ENCODE results near the gene TMEM220.
"Not testable (repeated sequence)": the region's sequence is repeated elsewhere in the genome, so short reads cannot be mapped to it uniquely, and the experiment has no call there.

TMEM220 gene

DNA sequence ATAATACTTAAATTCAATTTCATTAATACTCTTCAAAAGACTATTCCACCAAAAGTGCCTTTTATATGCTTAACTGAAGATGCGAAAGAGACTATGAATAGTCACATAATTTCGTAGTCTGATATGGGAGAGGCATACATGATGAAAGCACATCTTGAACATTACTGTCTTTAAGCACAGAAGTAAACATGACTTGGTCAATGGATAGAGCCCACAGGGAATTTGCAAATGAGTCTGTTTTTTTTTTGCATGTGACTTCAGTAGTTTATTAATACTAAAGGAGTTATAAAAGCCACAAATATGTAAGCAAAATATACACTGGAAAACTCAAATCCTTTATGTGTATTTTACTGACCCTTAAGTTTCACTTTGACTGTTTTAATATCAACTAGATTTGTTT lies 16.5 kb downstream of the TMEM220 start:
- Histone ChIP-seq H3K27ac (ENCODE audit: low read depth, low read length) (no peak overlapping the region), H3K9me3 (ENCODE audit: control insufficient read depth in 5 of 5, low read length in 5 of 5) (no peaks in the 10 kb centered on the region), H3K27me3 (ENCODE audit: control insufficient read depth in 5 of 5, insufficient read depth in 4 of 5, low read length in 5 of 5) (no peaks in the 10 kb centered on the region), H3K36me3 (ENCODE audit: control insufficient read depth in 5 of 5, insufficient read depth in 5 of 5, low read length in 5 of 5) (peaks cover 23 to 53% (median 40%) of the 10 kb centered on the region in 5 donors), H3K4me1 (ENCODE audit: control insufficient read depth in 5 of 5, insufficient read depth in 5 of 5, low read length in 5 of 5) (peaks cover 0 to 6% (median 0%) of the 10 kb centered on the region in 5 donors), H3K4me3 (ENCODE audit: low read depth in 1 of 5, low read length in 5 of 5) (no peak overlapping the region), H3K9ac (ENCODE audit: low read length in 5 of 5) (no peak overlapping the region)

DNA sequence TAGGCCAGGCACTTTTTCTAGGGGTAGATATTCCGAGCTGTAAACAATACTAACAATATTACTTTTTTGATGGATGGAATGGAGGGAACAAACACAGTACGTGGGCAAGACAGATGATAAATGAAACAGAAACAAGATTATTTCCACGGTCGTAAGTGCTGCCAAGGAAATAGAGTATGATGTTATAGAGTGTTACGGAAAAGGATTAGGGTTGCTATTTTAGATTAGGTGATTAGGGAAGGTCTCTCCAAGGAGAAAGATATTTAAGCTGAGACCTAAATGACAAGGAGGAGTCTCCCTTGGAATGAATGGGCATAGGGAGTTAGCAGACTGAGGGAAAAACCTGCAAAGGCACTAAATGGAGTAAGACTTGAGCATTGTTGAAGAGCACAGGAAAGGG lies 24.1 kb downstream of the TMEM220 start:
- no peaks in the 10 kb centered on the region for H3K27me3 ChIP-seq (ENCODE audit: control insufficient read depth in 5 of 5, insufficient read depth in 4 of 5, low read length in 5 of 5)
- H3K36me3 ChIP-seq (ENCODE audit: control insufficient read depth in 5 of 5, insufficient read depth in 5 of 5, low read length in 5 of 5) = peaks cover 31 to 56% (median 45%) of the 10 kb centered on the region in 5 donors
- H3K4me3 ChIP-seq (ENCODE audit: low read depth in 1 of 5, low read length in 5 of 5) = no peak overlapping the region
- H3K27ac ChIP-seq (ENCODE audit: low read depth, low read length) = no peak overlapping the region
- no peaks in the 10 kb centered on the region for H3K9me3 ChIP-seq (ENCODE audit: control insufficient read depth in 5 of 5, low read length in 5 of 5)
- no peak overlapping the region for H3K9ac ChIP-seq (ENCODE audit: low read length in 5 of 5)
- H3K4me1 ChIP-seq (ENCODE audit: control insufficient read depth in 5 of 5, insufficient read depth in 5 of 5, low read length in 5 of 5) = peaks cover 2 to 13% (median 9%) of the 10 kb centered on the region in 5 donors

DNA sequence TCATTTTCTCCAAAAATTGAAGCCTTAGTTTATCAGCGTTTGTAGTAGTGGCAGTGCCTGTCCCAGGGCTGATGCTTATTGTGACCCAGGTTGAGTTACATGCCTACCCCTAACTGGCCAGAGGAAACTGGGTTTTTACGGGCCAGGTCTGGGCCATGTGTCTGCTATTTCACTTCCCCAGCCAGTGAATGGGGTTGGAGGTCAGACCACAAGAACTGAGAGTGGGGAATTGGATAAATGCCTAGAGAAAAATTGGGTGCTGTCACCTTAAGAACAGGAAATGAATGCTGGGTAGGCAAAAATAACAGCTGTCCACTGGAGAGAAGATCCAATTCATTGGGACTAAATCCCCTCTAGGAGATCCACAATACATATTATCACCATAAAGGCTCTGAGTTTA lies 27.2 kb downstream of the TMEM220 start:
- Histone ChIP-seq H3K27me3 (ENCODE audit: control insufficient read depth in 5 of 5, insufficient read depth in 4 of 5, low read length in 5 of 5) (no peaks in the 10 kb centered on the region), H3K9me3 (ENCODE audit: control insufficient read depth in 5 of 5, low read length in 5 of 5) (no peaks in the 10 kb centered on the region), H3K4me1 (ENCODE audit: control insufficient read depth in 5 of 5, insufficient read depth in 5 of 5, low read length in 5 of 5) (peaks cover 2 to 19% (median 17%) of the 10 kb centered on the region in 5 donors), H3K36me3 (ENCODE audit: control insufficient read depth in 5 of 5, insufficient read depth in 5 of 5, low read length in 5 of 5) (peaks cover 20 to 28% (median 22%) of the 10 kb centered on the region in 5 donors), H3K4me3 (ENCODE audit: low read depth in 1 of 5, low read length in 5 of 5) (no peak overlapping the region), H3K27ac (ENCODE audit: low read depth, low read length) (no peak overlapping the region), H3K9ac (ENCODE audit: low read length in 5 of 5) (peak overlapping the region in 3 of 5 donors; percentile 13 to 26 (median 19))

DNA sequence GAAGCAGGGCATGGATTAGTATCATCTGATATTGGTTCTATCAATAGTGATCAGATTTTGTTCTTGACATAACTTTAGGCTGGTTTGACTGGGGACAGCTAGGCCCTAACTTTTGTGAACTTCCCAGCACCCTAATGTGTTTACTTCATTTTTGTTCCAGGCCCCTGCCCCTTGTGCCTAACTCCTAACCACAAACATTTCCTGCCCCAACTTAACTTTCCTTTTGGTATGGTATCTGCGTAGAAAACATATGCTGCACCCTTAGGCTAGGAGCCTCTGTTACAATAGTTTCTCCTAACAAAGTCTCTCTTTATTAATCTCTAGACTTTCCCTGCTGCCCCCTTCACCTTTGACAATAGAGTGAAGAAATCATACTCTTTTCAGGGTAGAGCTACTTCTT lies 30.0 kb downstream of the TMEM220 start:
- no peaks in the 10 kb centered on the region for H3K9me3 ChIP-seq (ENCODE audit: control insufficient read depth in 5 of 5, low read length in 5 of 5)
- no peak overlapping the region for H3K9ac ChIP-seq (ENCODE audit: low read length in 5 of 5)
- peaks cover 2 to 41% (median 35%) of the 10 kb centered on the region in 5 donors for H3K4me1 ChIP-seq (ENCODE audit: control insufficient read depth in 5 of 5, insufficient read depth in 5 of 5, low read length in 5 of 5)
- no peaks in the 10 kb centered on the region for H3K27me3 ChIP-seq (ENCODE audit: control insufficient read depth in 5 of 5, insufficient read depth in 4 of 5, low read length in 5 of 5)
- H3K4me3 ChIP-seq (ENCODE audit: low read depth in 1 of 5, low read length in 5 of 5) = no peak overlapping the region
- no peak overlapping the region for H3K27ac ChIP-seq (ENCODE audit: low read depth, low read length)
- peaks cover 2 to 7% (median 5%) of the 10 kb centered on the region in 5 donors for H3K36me3 ChIP-seq (ENCODE audit: control insufficient read depth in 5 of 5, insufficient read depth in 5 of 5, low read length in 5 of 5)

DNA sequence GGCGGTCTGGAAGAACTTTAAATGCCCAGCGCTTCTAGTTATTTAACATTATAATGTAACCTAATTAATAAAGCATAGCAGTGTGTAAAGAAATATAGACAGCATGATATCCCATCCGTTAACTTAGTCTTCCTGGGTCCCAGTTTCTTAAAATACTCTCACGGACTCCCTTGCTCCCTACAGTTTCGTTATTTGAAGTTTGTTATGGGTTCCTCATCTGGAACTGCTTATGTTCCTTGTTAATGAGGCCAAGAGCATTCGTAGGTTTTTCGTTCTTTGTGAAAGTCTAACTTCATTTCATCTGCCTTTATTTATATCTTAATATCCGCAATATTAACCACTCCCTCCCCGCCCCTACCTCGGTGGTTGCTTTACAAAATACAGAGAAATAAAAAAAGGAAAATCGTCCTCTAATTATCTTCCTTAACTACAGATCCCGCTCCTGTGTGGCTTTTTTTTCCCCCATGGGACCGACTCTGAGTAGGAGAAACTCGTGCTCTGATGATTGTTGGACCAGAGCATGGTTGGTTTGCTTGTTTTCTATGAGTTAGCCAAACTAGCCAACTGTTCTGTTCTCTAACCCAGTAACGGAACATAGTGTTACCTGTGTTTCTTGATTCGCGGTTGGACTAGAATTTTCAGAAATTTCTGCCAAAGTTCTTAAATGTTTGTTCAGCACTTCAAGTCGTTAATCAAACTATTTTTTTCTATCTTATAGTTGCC lies 31.6 kb downstream of the TMEM220 start:
- Histone ChIP-seq H3K36me3 (ENCODE audit: control insufficient read depth in 5 of 5, insufficient read depth in 5 of 5, low read length in 5 of 5) (peaks cover 11 to 22% (median 12%) of the 10 kb centered on the region in 5 donors), H3K9ac (ENCODE audit: low read length in 5 of 5) (peak overlapping the region; percentile 73 to 99 (median 96)), H3K27me3 (ENCODE audit: control insufficient read depth in 5 of 5, insufficient read depth in 4 of 5, low read length in 5 of 5) (no peaks in the 10 kb centered on the region), H3K9me3 (ENCODE audit: control insufficient read depth in 5 of 5, low read length in 5 of 5) (no peaks in the 10 kb centered on the region), H3K4me1 (ENCODE audit: control insufficient read depth in 5 of 5, insufficient read depth in 5 of 5, low read length in 5 of 5) (peaks cover 2 to 41% (median 35%) of the 10 kb centered on the region in 5 donors), H3K27ac (ENCODE audit: low read depth, low read length) (peak overlapping the region; percentile 93), H3K4me3 (ENCODE audit: low read depth in 1 of 5, low read length in 5 of 5) (peak overlapping the region; percentile 71 to 98 (median 92))

DNA sequence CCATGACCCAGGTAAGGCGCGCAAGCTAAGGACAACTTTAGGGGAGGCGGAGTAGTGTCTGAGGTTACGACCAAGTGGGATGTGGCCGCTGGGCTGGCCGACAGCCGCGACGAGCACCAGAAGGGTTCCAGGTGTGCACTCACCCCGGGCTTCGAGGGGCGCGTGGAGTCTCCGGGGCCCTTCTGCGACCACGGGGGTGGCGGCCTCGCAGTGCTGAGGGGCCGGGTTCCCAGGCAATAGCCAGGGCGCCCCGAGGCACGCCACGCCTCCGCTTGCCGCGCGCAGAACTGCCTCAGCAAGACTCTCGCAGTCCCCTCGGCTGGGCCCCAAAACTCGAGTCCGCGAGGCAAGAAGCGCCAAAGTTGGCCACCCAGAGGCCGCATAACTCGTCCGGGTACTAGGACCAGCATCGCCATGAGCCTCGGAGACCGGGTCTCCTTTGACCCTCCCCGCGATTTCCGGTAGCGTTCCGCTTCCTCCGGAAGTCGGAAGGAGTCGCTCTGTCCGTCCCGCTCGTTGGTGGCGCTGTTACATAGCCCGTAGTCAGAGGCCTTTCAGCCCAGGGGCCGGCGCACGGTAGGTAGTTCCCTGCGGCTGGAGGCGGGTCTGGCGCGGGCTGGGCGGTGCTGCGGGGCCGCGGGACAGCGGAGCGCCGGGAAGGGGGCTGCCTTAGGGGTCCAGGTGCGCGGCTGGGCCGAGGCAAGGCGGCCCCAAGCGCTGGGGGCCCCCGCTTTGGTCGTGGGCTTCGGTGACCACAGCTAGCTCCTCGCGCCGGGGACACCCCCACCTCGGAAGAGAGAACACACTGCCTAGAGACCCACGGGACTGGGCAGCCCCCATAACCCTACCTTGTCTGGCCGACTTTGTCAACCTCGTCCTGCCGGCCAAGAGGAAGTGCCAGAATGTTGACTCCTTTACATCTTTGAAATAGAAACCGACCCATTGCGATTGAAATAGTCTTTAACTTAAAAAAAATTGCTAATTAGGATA lies 32.4 kb downstream of the TMEM220 start, which contains the start of the genes ADPRM and SCO1:
ADPRM (plus strand) TSS at position 503 of the 990 bp plus-strand sequence. CDS start 7,333 bp downstream, outside the sequence.
SCO1 (minus strand) TSS at position 442 of the 990 bp plus-strand sequence; CDS start at position 416, 26 bp downstream.
- peaks cover 14 to 31% (median 16%) of the 10 kb centered on the region in 5 donors for H3K36me3 ChIP-seq (ENCODE audit: control insufficient read depth in 5 of 5, insufficient read depth in 5 of 5, low read length in 5 of 5)
- H3K9me3 ChIP-seq (ENCODE audit: control insufficient read depth in 5 of 5, low read length in 5 of 5) = no peaks in the 10 kb centered on the region
- H3K27ac ChIP-seq (ENCODE audit: low read depth, low read length) = peak within 1 kb of the TSS; percentile 93
- H3K27me3 ChIP-seq (ENCODE audit: control insufficient read depth in 5 of 5, insufficient read depth in 4 of 5, low read length in 5 of 5) = no peaks in the 10 kb centered on the region
- peaks cover 0 to 34% (median 28%) of the 10 kb centered on the region in 5 donors for H3K4me1 ChIP-seq (ENCODE audit: control insufficient read depth in 5 of 5, insufficient read depth in 5 of 5, low read length in 5 of 5)
- H3K4me3 ChIP-seq (ENCODE audit: low read depth in 1 of 5, low read length in 5 of 5) = peak within 1 kb of the TSS; percentile 71 to 98 (median 92)
- peak within 1 kb of the TSS; percentile 73 to 99 (median 96) for H3K9ac ChIP-seq (ENCODE audit: low read length in 5 of 5)

DNA sequence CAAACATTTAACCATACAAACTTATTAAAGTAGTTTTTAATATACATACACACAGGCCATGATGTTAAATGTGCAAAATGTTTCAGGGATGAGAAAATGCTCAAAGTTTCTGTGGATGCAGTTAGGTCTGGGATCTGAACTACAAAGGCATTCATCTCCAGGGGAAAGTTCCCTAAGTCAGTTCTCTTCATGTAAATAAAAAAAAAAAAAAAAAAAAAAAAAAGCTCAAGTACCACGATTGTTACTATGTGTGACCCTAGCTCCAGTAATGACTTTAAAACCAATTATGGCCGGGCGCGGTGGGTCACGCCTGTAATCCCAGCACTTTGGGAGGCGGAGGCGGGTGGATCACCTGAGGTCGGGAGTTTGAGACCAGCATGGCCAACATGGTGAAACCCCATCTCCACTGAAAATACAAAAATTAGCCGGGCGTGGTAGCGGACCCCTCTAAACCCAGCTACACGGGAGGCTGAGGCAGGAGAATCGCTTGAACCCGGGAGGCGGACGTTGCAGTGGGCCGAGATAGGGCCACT lies 33.9 kb downstream of the TMEM220 start:
- Histone ChIP-seq H3K27ac (ENCODE audit: low read depth, low read length) (peak overlapping the region; percentile 93), H3K9ac (ENCODE audit: low read length in 5 of 5) (peak overlapping the region in 1 of 5 donors; percentile 93), H3K36me3 (ENCODE audit: control insufficient read depth in 5 of 5, insufficient read depth in 5 of 5, low read length in 5 of 5) (peaks cover 27 to 45% (median 30%) of the 10 kb centered on the region in 5 donors), H3K4me1 (ENCODE audit: control insufficient read depth in 5 of 5, insufficient read depth in 5 of 5, low read length in 5 of 5) (peaks cover 0 to 30% (median 26%) of the 10 kb centered on the region in 5 donors), H3K4me3 (ENCODE audit: low read depth in 1 of 5, low read length in 5 of 5) (peak overlapping the region in 2 of 5 donors; percentile 98)
- not testable (repeated sequence) for H3K27me3 ChIP-seq (ENCODE audit: control insufficient read depth in 5 of 5, insufficient read depth in 4 of 5, low read length in 5 of 5); H3K9me3 ChIP-seq (ENCODE audit: control insufficient read depth in 5 of 5, low read length in 5 of 5)

DNA sequence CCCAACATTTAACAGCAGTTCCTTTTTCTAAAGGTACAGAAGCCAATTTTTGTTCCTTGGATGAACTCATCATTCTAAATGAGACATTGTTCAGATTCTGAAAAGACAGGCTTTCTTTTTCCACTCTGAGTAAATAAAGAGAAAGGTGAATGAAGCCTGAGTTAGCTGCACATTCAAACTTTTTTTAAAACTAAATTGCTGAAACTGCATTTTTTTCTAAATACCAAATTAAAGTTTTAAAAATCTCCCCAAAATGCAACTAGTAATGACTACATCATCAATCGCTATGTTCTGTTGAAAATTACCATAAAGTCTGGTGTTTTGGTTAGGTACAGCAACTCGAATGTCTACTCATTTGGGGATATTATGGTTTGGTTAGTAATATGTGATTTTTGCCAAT lies 42.3 kb downstream of the TMEM220 start:
- Histone ChIP-seq H3K4me1 (ENCODE audit: control insufficient read depth in 5 of 5, insufficient read depth in 5 of 5, low read length in 5 of 5) (peaks cover 0 to 9% (median 4%) of the 10 kb centered on the region in 5 donors), H3K9me3 (ENCODE audit: control insufficient read depth in 5 of 5, low read length in 5 of 5) (no peaks in the 10 kb centered on the region), H3K4me3 (ENCODE audit: low read depth in 1 of 5, low read length in 5 of 5) (no peak overlapping the region), H3K27ac (ENCODE audit: low read depth, low read length) (no peak overlapping the region), H3K9ac (ENCODE audit: low read length in 5 of 5) (no peak overlapping the region), H3K27me3 (ENCODE audit: control insufficient read depth in 5 of 5, insufficient read depth in 4 of 5, low read length in 5 of 5) (no peaks in the 10 kb centered on the region), H3K36me3 (ENCODE audit: control insufficient read depth in 5 of 5, insufficient read depth in 5 of 5, low read length in 5 of 5) (peaks cover 37 to 60% (median 46%) of the 10 kb centered on the region in 5 donors)

DNA sequence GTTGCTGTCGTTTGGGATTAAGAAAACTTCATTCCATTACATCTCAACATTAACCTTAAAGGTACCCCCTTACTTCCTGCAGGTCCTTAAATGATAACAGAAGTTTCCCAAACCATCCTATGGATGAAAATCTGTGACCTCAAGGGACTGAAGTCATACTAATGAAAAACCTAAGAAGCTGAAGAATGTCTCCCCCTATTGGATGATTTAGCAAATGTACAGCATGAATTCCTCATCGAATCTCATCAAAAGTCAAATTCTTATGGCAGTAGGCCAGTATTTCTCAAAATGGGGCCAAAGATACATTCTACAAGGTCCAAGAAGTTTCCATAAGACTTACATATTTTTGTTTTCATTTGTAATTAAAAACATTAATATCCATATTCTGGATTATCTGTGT lies 46.0 kb downstream of the TMEM220 start:
- Histone ChIP-seq H3K9ac (ENCODE audit: low read length in 5 of 5) (peak overlapping the region in 1 of 5 donors; percentile 8), H3K27ac (ENCODE audit: low read depth, low read length) (peak overlapping the region; percentile 43), H3K4me3 (ENCODE audit: low read depth in 1 of 5, low read length in 5 of 5) (no peak overlapping the region), H3K27me3 (ENCODE audit: control insufficient read depth in 5 of 5, insufficient read depth in 4 of 5, low read length in 5 of 5) (no peaks in the 10 kb centered on the region), H3K4me1 (ENCODE audit: control insufficient read depth in 5 of 5, insufficient read depth in 5 of 5, low read length in 5 of 5) (peaks cover 0 to 24% (median 13%) of the 10 kb centered on the region in 5 donors), H3K36me3 (ENCODE audit: control insufficient read depth in 5 of 5, insufficient read depth in 5 of 5, low read length in 5 of 5) (peaks cover 29 to 64% (median 41%) of the 10 kb centered on the region in 5 donors), H3K9me3 (ENCODE audit: control insufficient read depth in 5 of 5, low read length in 5 of 5) (no peaks in the 10 kb centered on the region)

Measured in subcutaneous abdominal adipose tissue (tissue), 5 donors.